Stimulated activated CD4-positive, alpha-beta T cell treated with anti-CD3 and anti-CD28 coated beads, Interleukin-2, amount 100 ng/mL, for 4 hours (primary cell): ENCODE data around the gene LDLRAD3.
"Not testable (repeated sequence)": the region's sequence is repeated elsewhere in the genome, so short reads cannot be mapped to it uniquely, and the experiment has no call there.

Experiments
- DNase-seq: peaks from one replicate; pipeline ENCODE4 v3.0.0-alpha.2; 2020; ENCODE audit warnings: low read depth

LDLRAD3 gene

DNA sequence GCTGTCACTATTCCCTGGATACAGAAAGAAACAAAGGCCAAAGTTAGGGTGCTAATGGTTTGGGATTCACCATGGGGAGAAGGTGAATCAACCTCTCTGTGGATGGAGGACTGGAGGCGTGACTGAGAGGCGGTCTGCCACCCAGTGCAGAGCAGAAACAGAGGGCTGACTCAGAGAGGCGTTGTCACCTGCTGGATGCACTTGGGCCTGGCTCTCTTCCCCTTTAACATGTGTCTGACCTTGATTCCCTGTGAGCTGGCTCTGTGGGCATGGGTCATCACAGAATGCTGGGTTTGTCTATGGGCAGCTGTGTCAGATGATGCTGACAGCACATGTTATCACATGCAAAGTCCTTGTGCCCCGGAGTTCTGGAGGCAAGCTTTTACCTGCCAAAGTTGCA is 75.9 kb downstream of the LDLRAD3 start:
- no peak for DNase-seq

DNA sequence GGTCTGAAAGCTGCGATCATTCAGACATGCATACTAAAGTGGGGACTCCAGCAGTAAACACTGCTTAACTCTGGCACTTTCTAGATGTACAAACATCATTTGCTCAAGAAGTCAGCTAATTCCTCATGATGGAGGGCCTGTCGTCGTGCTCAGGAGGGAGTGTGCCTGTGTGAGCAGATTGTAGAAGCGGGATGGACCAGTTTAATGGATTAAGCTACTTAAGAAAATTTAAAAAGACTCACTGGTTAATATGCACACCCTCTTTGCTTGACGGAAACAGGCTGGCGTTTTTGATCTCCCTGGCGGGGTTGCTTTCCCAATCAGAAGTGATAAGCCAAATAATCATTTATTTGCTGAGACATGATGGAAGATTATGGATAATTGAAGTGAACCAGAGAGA is 79.0 kb downstream of the LDLRAD3 start:
- DNase-seq: no peak

DNA sequence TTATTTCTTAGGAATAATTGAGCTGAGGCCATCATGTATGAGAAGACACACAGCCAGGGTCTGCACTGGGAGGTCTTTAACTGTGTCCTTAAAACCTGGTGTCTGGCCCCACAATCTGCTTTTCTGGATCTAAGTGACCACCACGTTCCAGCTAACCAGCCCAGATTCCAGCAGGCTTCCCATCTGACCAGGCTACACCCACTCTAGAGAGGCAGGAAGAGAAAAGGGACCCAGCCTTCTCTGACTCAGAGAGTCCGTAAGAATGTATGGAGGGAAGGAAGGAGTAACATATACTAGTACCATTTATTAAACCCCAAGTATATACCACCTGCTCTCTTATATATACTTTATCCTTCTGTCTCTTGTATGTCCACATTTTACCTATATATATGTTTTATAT is 80.1 kb downstream of the LDLRAD3 start:
- no peak for DNase-seq

DNA sequence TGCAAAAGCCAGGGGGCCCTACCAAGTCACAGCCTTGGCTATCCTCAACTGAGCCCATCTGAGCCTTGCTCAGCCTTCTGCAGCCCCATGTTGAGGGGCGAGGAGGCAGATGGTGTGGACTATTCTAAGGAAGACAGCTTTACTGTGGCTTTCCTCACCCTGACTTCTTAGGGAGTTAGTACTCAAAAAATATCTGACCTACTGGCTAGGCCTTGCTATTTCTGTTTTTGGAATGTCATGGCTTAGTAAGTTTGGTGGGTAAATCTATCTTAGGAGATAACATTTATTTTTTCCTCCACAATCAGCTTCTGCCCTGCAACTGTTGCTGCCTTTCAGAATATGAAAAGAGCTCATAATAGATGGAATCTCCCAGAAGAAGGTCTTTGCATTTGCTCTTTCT is 80.9 kb downstream of the LDLRAD3 start:
- no peak for DNase-seq

DNA sequence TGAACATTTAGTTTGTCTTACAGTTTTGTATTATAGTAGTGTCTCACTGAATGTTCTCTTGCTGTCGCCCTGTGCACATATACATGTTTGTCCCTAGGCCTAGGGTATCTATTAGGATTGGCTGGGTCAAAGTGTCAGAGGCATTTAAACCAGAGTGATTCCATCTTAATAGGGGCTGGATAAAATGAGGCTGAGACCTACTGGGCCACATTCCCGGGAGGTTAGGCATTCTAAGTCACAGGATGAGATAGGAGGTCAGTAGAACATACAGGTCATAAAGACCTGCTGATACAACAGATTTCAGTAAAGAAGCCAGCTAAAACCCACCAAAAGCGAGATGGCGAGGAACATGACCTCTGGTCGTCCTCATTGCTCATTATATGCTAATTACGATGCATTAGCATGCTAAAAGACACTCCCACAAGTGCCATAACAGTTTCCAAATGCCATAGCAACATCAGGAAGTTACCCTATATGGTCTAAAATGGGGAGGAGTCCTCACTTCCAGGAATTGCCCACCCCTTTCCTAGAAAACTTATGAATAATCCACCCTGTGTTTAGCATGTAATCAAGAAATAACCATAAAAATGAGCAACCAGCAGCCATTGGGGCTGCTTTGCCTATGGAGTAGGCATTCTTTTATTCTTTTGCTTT is 82.6 kb downstream of the LDLRAD3 start:
- DNase-seq: no peak

DNA sequence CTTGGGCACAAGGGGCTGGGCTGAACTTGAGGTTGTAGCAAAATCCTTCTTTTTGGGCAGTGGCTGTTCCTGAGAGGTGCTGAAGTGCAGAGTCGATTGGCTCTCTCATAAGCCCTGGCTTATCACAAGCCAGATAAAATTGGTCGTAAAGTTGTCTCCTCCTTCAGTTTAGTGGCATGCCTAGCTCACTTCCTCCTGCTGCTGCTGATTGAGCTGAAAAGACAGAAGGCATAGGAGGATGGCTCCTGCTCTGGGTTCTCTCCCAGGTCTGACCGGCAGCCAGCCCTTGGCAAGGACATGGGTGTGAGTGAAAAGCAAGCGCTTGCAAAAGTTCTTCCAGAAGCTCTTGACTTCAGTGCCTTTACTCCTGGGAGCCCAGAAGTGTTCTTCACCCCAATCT is 83.9 kb downstream of the LDLRAD3 start:
- DNase-seq: no peak

DNA sequence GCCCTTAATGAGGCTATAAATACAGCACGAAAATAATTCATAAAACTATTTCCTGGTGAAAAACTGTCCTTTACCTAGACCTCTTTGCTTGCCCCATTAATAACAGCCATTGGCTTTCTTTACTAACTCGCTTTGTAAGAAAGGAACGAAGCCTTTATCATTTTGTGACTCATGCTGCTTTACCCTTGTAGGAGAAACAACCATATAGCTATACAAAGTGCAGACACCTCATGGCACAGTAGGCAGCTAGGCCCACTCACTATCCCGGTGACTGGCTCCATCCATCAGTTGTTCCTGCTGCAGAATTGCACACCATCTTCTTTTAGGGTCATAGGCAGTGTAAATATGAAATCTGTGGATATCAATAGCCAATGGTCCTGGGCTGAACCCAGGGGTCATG is 85.8 kb downstream of the LDLRAD3 start:
- no peak for DNase-seq

DNA sequence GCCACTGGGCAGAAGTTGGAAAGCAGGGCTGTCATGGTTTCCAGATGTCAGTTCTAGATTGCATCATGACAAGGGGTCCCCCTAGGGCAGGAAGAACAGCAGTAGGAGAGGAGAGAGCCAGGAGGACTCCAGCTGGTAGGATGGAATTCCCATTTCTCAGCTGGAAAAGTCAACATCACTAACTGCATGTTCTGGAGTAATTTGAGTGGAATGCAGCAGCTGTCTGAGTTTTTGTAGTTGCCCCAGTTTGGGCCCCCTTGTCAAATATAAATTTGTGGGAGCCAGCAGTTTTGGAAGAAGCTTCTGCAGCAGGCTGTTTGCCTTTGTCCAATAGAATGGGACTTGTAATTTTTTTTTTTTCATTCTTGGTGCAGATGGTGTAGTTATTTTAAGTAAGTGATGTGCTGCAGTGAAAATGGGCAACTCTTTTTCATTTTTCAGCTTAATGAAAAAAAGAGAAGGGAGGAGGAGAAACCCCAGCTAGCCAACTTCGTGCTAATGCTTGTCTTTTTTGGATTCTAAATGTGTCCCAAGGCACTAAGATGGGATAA is 86.9 kb downstream of the LDLRAD3 start:
- DNase-seq: no peak

DNA sequence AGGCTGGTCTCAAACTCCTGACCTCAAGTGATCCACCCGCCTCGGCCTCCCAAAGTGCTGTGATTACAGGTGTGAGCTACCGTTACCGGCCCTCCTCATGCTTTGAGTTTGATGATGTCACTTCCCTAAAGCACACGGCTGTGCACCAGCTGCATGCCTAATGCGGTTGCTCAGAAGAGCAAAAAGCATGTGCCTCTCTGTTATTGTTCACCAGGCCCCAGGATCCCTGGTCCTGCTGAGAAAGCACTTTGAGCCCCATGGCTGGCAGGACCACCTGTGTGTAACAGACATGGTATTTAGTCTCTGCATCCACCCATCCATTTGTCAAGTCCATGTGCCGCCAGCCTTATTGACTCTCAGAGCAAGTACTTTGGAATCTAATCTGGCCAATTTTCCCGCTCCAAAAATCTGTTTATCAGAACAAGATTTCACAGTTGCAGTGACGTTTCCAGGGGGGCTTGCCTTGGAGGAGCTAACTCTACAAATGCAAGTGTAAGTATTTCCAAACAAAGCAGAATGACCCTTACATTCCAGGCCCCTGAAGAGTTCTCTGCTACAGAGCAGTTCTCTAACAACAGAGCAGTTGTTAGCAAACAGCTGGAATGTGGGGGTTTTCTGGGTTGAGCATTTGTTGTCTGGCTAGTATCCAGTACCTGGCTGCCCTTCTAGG is 89.4 kb downstream of the LDLRAD3 start:
- DNase-seq: no peak

DNA sequence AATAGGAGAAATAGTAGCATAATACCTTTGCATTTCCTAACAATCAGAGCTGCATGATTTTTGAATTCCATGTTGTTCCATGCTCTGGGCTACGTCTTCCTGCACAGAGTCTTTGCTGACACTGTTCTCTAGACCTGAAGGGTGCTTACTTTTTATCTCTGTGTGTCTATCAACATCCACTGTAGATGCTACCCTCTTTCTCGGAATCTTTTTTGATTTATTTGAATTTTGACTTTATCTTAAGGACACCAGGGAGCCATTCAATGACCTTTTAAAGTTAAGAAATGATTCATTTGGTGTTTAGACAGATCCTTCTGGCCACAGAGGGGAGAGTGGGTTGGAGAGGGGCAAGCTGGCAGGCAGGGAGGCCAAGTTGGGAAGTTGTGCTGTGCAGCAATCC is 90.1 kb downstream of the LDLRAD3 start:
- no peak for DNase-seq

DNA sequence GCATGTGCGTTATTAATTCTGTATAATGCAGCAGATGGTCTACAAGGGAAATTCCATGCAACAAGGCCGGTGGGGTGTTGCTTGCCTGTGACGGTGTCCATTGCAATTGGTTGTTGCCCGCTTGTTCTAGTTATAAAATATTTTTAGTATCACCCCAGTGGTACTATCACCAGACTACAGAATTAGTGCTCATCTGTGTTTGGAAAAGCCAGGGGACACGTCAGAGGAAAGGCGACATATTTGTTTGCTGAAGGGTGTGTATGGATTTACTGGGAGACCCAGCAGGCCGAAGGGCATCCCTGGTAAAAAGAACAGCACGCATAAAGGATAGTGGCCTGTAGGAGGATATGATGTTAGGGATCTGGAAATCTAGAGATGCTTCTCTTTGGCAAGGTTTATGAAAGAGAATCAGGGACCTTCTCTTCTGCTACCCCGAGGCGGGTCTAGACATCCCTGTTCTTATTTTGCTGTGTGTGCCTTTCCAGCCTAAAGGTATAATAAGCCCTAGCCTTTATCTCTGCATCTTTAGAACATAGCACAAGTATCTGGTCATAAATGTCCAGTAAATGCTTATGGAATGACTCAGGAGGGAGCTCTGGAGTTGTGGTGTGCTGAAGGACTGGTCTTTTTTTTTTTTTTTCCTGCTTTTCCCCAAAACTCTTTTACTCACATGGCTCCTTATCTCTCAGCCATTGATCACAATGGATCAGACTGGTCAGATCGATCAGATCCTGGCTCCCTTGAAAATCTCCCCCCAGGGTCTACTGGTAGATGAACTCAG is 90.9 kb downstream of the LDLRAD3 start:
- DNase-seq: no peak

DNA sequence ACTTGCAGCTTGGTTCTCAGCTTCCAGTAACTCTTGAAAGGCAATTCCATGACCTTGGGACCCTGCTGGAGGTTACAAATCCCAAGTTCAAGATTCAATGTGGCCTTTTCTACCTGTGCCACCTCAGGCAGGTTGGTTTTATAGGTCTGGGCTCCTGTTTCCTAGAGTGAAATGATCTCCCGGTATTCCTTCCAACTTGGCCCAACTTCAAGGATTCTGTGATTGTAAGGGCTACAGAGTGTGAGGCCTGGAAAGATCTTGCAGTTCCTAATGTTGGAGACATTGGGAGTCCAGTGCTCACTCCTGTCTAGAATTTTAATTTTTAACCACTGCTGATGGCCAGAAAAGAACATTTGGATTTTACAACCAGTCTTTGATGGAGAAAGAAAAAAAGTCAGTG is 91.6 kb downstream of the LDLRAD3 start:
- no peak for DNase-seq

DNA sequence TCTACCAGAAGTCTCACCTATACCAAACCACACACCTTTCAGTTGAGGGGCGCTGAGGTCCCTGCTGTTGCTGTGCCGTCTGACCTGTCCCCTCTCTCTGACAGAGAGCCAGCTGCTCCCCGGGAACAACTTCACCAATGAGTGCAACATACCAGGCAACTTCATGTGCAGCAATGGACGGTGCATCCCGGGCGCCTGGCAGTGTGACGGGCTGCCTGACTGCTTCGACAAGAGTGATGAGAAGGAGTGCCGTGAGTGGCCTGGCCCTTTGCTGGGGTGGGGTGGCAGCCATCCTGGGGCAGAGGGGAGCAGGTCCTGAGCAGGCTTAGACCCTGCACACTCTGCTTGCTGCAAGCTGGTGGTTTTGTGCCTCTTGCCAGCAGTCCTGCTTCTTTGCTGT is 92.1 kb downstream of the LDLRAD3 start:
- no peak for DNase-seq

DNA sequence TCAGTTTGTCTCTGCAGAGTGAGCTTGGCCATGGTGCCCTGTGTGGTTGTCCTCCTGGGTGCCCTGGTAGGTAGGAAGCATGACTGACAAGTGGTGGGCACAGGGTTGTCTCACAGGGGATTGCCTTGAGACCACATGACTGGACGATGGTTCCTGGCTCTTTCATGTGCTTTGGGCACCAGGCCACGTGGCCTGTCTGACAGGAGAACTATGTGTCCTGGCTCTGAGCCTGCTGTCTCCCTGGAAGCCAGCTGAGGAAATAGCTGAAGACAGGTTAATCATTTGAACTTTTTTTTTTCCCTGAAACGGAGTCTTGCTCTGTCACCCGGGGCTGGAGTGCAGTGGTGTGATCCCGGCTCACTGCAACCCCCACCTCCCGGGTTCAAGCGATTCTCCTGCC is 93.2 kb downstream of the LDLRAD3 start:
- no peak for DNase-seq

DNA sequence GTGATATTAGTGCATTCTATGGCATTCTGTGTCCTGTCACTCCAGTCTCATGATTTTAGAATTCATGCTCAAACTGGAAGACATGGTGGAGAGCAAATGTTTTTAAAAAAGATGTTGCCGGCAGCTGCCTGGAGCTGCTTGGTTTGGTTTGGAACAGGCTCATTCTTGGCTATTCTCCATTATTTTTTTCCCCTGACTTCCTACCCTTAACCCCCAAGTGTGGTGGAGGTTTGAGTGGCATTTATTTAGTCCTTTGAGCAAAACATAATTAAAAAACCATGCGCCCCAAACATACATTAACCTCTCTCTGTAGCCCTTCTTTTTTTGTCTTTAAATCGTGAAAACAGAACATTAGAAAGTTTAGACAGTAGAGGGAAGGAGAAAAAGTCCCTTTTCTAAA is 94.7 kb downstream of the LDLRAD3 start:
- no peak for DNase-seq

DNA sequence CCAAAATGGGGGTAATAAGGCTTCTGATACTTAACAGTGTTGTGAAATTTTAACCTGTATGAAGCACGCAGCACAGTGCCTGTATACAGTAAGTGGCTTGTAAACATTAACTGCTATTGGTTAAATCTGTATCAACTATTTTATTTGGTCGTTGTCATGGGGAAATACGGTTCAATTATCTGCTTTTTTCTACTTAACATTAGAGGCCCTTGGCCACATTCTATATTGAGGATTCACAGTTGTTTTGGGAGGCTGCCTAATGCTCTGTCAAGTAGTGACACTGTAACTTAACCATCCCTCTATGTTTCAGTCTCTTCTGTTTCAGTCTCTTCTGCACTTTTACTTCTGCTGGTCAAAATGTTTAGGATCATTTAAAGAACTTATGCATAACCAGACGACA is 95.6 kb downstream of the LDLRAD3 start:
- DNase-seq: no peak

DNA sequence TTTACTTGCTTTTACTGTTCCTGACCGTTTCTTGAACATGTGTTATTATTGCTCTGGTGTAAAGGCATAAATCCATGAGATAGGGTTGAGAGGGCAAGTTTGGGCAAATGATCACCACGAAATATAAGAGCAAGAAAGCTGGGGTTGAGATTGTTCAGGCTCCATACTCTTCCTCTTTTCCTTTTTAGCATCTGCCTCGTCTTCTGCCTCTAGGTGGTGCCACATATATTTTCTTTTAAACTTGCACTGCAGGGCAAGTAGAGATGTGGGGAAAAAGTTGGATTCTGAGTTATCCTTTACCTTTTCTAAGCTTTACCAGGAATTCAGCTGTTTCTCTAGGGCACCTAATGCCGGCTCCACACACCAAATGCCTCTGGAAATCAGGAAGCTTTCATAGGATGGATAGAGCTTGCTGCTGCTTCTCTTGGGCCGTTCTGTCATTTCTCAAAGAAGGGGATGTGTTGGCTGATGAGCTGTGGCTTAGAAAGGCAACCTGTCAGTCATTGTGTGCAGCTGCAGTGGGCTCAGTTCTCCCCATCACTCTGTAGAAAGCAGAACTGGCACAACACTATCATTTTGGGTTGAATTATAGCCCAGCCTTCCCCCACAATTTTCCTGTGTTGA is 98.2 kb downstream of the LDLRAD3 start:
- DNase-seq: no peak

DNA sequence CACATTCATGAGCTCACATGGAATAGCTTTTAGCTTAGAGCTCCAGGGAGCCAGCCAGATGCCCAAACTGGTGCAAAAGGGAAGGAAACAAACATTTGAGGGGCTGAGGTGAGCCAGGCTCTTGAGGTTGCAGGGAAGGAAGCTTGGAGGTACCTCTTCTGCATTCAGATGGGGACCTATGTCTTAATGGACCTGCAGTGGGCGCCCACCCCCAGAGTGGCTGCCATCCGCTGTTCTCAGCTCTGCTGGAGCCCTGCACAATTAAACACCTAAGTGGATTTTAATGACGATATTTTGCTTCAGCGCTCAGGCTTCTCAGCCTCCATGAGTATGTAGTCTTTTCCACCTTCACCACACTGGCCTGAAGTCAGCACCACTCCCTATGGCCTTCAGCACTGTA is 100.8 kb downstream of the LDLRAD3 start:
- DNase-seq: no peak

DNA sequence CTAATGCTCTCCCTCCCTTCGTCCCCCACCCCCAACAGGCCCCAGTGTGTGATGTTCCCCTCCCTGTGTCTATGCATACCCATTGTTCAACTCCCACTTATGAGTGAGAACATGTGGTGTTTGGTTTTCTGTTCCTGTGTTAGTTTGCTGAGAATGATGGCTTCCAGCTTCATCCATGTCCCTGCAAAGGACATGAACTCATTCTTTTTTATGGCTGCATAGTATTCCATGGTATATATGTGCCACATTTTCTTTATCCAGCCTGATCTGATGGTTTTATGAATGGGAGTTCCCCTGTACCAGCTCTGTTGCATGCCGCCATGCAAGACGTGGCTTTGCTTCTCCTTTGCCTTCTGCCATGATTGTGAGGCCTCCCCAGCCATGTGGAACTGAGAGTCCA is 102.1 kb downstream of the LDLRAD3 start:
- DNase-seq: not testable (repeated sequence)

DNA sequence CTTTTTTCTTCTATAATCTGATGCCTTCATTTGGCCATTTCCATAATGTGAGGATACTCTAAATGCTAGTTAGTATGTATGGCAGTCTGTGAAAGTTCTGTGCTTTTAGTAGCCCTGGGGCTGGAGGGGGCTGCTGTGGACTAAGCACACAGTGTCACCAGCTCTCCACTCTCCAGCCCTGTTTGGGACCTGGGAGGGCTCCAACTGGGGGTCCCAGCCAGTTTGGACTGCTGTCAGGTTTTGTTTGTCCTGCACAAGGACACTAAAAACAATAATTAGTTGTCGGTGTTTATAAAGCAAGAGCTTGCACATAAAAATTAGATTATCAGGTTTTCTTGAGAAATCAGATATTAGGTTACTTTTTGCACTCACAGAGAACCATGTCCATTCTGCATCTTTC is 103.1 kb downstream of the LDLRAD3 start:
- no peak for DNase-seq

DNA sequence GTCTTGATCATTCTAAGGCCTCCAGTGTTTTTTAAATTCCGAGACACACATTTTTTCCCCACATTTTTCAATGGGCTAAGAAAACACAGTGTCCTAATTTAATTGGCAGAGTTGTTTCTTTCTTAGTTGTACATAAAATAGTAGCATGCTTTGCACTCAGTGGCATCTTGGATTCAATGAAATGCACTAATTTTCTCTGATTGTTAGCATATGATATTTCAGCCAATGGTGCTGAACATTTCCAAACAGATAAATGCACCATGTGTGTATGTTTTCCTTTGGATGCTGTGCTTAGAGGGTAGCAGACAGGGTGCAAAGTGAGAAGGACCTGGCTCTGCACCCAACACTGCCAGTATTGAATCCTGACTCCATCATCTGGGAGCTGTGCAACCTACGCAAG is 103.5 kb downstream of the LDLRAD3 start:
- DNase-seq: no peak

DNA sequence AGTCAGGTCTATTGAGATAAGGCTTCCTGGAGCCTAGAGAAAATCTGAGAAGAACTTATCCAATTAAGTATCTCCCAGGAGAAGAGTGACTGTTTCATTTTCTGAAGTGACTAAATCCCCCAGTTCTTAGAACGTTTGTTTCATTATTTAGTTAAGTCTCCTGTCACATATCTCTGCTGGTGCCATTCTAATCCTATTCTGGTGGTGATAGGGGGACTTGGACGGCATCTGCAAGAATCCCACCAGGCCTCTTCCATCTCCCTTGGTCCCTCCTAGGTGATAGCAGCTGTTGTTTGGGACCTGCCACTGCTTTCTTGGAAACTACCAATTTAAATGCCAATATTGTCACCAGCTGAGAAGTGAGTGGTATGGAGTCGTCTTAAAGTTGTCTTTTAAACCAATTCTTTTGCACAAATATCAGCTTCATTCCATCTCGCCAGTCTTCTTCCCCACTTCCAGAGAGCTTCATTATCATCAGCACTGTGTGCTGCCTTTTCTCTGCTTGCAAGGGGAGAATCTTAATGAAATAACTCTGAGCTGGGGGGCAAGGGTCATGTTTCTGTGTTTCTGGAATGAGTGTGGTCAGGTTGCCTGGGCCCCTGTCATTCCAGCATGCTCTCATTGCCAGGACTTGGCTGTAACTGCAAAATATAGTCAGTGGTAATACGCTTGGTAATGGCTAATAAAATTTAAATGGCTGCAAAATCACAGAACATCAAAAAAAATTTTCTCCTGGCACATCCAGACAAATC is 104.8 kb downstream of the LDLRAD3 start:
- no peak for DNase-seq
